ENCODE results near the gene AP4E1.
"Not testable (repeated sequence)": the region's sequence is repeated elsewhere in the genome, so short reads cannot be mapped to it uniquely, and the experiment has no call there.

AP4E1 gene

DNA sequence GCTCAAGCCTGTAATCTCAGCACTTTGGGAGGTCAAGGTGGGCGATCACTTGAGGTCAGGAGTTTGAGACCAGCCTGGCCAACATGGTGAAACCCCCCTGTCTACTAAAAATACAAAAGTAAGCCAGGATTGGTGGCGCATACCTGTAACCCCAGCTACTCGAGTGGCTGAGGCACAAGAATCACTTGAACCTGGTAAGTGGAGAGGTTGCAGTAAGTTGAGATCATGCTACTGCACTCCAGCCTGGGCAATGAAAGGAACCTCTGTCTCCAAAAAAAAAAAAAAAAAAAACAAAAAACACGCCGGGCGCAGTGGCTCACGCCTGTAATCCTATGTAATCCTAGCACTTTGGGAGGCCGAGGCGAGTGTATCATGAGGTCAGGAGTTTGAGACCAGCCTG is 18.9 kb upstream of the AP4E1 start:
- no peak for DNase-seq (ENCODE audit: low read depth)

- no peak for DNase-seq (ENCODE audit: low read depth)
Observed at GRCh38 chr15:50890751-50891150, 17.7 kb upstream of the AP4E1 start.

- no peak for DNase-seq (ENCODE audit: low read depth)
Observed at GRCh38 chr15:50891159-50891558, 17.3 kb upstream of the AP4E1 start.

GRCh38 chr15:50893976-50894375 is 14.5 kb upstream of the AP4E1 start:
- DNase-seq (ENCODE audit: low read depth), result no peak

DNA sequence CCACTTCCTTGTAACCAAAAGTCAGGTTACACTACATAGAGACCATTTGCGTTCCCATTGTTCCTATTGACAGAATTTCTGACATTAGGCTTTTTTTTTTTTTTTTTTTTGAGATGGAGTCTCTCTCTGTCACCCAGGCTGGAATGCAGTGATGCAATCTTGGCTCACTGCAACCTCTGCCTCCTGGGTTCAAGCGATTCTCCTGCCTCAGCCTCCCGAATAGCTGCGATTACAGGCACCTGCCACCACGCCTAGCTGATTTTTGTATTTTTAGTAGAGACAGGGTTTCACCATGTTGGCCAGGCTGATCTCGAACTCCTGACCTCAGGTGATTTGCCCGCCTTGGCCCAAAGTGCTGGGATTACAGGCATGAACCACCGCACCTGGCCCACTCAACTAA is 7.1 kb upstream of the AP4E1 start:
- DNase-seq (ENCODE audit: low read depth), result not testable (repeated sequence)

DNA sequence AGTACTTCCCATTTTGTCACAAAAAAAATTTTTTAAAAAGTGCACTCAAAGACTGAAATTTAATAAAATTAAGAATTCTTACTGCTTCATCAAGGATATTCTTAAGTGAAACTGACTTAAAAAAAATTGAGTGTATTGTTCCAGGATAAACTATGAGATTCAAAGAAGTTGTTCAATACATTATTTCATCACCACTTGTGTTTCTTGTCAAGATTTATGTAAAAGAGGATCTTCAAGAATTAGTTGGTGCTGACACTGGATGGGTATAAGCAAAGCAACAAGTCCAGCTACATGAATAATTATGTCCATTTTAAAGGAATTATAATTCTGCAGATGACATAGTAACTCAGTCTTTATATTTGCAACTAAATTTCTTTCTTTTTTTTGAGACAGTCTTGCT is 4.3 kb upstream of the AP4E1 start:
- no peak for DNase-seq (ENCODE audit: low read depth)

DNA sequence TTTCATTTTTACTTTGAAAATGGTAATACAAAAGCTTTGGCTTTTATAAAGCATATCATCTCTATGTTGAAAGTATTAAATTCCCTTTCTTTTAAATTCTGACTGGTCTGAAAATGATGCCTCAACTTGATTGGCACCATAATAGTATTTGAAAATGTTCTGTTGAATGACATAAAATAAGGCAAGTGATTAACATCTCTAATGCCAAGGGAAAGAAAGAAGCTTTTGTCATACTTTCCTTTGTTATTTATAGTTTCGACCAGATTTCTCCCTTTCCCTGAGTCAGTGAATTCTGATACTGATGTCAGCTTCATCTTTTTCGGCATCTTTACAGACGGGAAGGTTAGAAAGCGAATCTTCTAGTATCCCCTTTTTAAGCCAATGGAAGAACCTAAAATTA is 3.4 kb upstream of the AP4E1 start:
- DNase-seq (ENCODE audit: low read depth), result no peak

- DNase-seq (ENCODE audit: low read depth), result peak; percentile 71
Observed at GRCh38 chr15:50906954-50907600, 1.4 kb upstream of the AP4E1 start.

GRCh38 chr15:50907601-50908208 is 778 bp upstream of the AP4E1 start:
- DNase-seq (ENCODE audit: low read depth), result peak; percentile 18

DNA sequence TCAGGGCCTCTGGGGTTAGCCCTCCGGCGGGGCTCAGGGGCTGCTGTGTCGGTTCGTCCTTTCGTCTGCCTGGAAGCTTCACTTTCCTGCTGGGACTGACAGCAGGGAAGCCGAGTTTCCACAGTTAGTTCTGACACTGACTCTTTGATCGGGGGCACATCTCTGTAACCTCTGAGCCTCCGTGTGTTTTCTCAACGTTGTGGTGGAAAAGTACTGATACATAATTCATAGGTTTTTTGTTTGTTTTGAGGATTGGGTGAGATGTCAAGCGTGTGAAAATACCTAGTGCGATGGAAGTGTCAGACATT is 481 bp downstream of the AP4E1 start:
- DNase-seq (ENCODE audit: low read depth), result no peak

- not testable (repeated sequence) for DNase-seq (ENCODE audit: low read depth)
Observed at GRCh38 chr15:50910426-50910795, 1.9 kb downstream of the AP4E1 start.

DNA sequence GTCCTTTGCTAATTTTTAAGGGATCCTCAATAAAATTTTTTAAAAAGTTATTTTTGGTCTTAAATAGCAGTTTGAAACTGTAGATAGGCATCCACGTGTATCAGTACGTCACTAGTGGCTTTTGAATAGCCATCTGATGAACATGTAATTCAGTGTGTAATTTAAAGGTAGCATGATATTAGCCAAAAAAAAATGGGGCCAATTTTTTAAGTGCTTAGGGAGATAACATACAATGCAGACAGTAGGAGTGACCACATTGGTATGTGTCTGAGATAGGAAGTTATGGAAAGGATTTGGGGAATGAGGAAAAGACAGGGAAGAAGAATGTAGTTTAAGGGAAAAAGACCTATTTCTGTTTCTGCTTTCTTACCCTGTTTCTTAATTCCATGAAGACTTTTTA is 2.5 kb downstream of the AP4E1 start:
- no peak for DNase-seq (ENCODE audit: low read depth)

GRCh38 chr15:50911621-50912020 is 3.1 kb downstream of the AP4E1 start:
- DNase-seq (ENCODE audit: low read depth), result no peak

DNA sequence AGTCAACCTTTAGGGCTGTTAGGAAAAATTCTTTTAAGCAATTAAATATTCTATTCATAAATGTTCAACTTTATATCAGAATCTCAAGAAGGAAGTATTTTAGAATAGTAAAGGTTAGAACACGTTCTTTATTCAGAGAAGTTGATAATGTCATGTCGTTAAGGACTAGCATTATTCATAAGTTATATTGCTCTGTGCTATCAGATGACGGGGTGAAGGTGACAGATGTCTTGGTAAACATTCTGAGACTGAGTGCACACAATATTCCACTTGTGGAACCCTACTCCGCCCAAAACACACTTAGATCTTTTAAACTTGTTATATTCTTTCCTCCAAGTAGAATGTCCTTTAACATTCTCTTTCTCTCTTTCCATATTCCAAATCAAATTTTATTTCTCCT is 7.9 kb downstream of the AP4E1 start:
- no peak for DNase-seq (ENCODE audit: low read depth)

DNA sequence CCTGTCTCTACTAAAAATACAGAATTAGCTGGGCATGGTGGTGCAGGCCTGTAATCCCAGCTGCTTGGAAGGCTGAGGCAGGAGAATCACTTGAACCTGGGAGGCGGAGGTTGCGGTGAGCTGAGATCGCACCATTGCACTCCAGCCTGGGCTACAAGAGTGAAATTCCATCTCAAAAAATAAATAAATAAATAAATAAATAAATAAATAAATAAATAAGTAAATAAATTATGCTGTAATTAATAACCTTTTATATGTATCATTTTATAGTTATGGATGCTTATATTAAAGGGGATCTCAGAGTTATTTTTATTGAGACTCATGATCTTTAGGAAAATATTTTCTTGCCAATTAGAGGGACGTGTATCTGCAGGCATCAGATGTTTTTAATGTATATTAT is 10.9 kb downstream of the AP4E1 start:
- DNase-seq (ENCODE audit: low read depth), result not testable (repeated sequence)

DNA sequence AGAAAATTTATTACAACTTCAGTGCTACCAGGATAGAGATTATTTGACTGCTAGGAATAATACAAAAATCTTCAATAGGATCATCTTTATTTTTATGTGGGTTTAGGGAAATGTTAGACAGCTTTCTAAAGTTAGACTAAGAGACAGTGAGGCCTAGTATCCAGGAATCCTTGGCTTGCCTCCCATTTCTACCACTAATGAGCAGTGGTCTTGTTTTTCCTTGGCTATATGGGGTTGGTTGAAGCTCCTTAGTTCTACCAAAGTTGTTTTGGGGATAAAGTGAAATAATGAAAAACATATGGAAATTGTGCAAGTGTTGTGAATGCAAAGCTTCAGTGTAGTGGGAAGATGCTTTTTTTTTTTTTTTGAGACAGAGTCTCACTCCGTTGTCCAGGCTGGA is 16.8 kb downstream of the AP4E1 start:
- no peak for DNase-seq (ENCODE audit: low read depth)

- DNase-seq (ENCODE audit: low read depth), result no peak
Observed at GRCh38 chr15:50929062-50929461, 20.6 kb downstream of the AP4E1 start.

GRCh38 chr15:50930792-50931191 is 22.3 kb downstream of the AP4E1 start:
- no peak for DNase-seq (ENCODE audit: low read depth)

DNA sequence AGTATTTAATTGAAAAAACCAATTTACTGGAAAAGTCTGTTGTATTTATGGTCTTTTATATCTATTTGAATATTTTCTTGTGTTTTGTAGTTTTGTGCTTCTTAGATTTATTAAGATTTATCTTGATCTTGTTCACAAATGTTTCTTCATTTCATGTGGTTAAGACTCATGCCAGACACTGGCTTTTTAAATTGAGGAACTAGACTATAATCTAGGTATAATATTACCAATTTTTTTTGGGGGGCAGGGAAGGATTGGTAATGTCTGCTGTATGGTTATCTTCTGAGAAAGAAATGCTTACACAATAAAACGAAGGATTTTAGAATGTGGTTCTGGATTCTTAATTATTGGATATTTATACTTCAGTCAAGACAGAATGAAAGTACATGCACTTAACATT is 24.9 kb downstream of the AP4E1 start:
- no peak for DNase-seq (ENCODE audit: low read depth)

DNA sequence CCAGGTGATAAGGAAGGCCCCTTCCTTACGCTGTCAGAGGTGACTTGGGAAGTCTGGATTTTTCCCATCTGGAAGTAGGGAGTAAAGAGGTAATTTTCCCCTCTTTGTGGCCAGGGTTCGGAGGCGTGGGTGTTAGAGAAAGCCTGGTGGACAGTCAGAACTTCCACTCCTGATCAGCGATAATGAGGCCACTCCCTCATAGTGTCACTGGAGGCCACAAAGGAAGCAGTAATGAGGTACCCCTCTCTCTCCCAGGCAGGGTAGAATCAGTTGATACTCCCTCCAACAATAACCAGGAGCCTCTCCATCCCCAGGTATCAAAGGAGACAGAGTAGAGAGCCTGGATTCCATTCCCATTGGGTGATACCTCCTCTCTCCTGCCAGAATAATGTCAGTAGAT is 30.0 kb downstream of the AP4E1 start:
- DNase-seq (ENCODE audit: low read depth), result no peak

- no peak for DNase-seq (ENCODE audit: low read depth)
Observed at GRCh38 chr15:50939911-50940310, 31.4 kb downstream of the AP4E1 start.

GRCh38 chr15:50940506-50940905 is 32.0 kb downstream of the AP4E1 start:
- no peak for DNase-seq (ENCODE audit: low read depth)

- no peak for DNase-seq (ENCODE audit: low read depth)
Observed at GRCh38 chr15:50943638-50944037, 35.2 kb downstream of the AP4E1 start.

- no peak for DNase-seq (ENCODE audit: low read depth)
Observed at GRCh38 chr15:50944672-50945071, 36.2 kb downstream of the AP4E1 start.

GRCh38 chr15:50945725-50946124 is 37.2 kb downstream of the AP4E1 start:
- no peak for DNase-seq (ENCODE audit: low read depth)
